ENCODE data around the gene VWA8.

- no peak for TF ChIP-seq HOXA7 (CRISPR knock-in tag; IDR thresholded peaks at IDR 0.05; ENCODE audit: borderline replicate concordance)
- TF ChIP-seq, protein P1, sequence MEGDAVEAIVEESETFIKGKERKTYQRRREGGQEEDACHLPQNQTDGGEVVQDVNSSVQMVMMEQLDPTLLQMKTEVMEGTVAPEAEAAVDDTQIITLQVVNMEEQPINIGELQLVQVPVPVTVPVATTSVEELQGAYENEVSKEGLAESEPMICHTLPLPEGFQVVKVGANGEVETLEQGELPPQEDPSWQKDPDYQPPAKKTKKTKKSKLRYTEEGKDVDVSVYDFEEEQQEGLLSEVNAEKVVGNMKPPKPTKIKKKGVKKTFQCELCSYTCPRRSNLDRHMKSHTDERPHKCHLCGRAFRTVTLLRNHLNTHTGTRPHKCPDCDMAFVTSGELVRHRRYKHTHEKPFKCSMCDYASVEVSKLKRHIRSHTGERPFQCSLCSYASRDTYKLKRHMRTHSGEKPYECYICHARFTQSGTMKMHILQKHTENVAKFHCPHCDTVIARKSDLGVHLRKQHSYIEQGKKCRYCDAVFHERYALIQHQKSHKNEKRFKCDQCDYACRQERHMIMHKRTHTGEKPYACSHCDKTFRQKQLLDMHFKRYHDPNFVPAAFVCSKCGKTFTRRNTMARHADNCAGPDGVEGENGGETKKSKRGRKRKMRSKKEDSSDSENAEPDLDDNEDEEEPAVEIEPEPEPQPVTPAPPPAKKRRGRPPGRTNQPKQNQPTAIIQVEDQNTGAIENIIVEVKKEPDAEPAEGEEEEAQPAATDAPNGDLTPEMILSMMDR (tag by site-specific recombination; IDR thresholded peaks at IDR 0.05), result no peak
- no peak for TF ChIP-seq ZNF518A (tag by site-specific recombination; conservative IDR thresholded peaks at IDR 0.05; ENCODE audit: low read depth)
- TF ChIP-seq, protein P2, sequence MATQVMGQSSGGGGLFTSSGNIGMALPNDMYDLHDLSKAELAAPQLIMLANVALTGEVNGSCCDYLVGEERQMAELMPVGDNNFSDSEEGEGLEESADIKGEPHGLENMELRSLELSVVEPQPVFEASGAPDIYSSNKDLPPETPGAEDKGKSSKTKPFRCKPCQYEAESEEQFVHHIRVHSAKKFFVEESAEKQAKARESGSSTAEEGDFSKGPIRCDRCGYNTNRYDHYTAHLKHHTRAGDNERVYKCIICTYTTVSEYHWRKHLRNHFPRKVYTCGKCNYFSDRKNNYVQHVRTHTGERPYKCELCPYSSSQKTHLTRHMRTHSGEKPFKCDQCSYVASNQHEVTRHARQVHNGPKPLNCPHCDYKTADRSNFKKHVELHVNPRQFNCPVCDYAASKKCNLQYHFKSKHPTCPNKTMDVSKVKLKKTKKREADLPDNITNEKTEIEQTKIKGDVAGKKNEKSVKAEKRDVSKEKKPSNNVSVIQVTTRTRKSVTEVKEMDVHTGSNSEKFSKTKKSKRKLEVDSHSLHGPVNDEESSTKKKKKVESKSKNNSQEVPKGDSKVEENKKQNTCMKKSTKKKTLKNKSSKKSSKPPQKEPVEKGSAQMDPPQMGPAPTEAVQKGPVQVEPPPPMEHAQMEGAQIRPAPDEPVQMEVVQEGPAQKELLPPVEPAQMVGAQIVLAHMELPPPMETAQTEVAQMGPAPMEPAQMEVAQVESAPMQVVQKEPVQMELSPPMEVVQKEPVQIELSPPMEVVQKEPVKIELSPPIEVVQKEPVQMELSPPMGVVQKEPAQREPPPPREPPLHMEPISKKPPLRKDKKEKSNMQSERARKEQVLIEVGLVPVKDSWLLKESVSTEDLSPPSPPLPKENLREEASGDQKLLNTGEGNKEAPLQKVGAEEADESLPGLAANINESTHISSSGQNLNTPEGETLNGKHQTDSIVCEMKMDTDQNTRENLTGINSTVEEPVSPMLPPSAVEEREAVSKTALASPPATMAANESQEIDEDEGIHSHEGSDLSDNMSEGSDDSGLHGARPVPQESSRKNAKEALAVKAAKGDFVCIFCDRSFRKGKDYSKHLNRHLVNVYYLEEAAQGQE (tag by site-specific recombination; IDR thresholded peaks at IDR 0.05), result no peak
- no peak for TF ChIP-seq ZSCAN23 (tag by site-specific recombination; IDR thresholded peaks at IDR 0.05)
- TF ChIP-seq YY1 (tag by site-specific recombination; IDR thresholded peaks at IDR 0.05), result no peak
These were observed 195.1 kb downstream of the VWA8 start for GRCh38 chr13:41765813-41766212.
